NCI-H524 treated with DMSO at 0.1 percent for 48 hours (cell line): Measurements from ENCODE around the gene CEBPB.
"Not testable (repeated sequence)": the region's sequence is repeated elsewhere in the genome, so short reads cannot be mapped to it uniquely, and the experiment has no call there.

ENCODE experiments used
- DNase-seq: peaks from one replicate; lab custom pipeline; 2025; lab: John Stamatoyannopoulos, UW

Gene CEBPB

GRCh38 chr20:50190251-50191064, at the start of gene CEBPB:
CEBPB (plus strand) TSS chr20:50190830; CDS start chr20:50191034, 204 bp downstream.
- no peak for DNase-seq

GRCh38 chr20:50141018-50141675, 49.5 kb upstream of the CEBPB start:
- DNase-seq = no peak

- no peak for DNase-seq
Measured at GRCh38 chr20:50141811-50142561, 48.6 kb upstream of the CEBPB start.

- DNase-seq = no peak
Measured at GRCh38 chr20:50142812-50143211, 47.8 kb upstream of the CEBPB start.

GRCh38 chr20:50144362-50144761, 46.3 kb upstream of the CEBPB start:
- no peak for DNase-seq

- DNase-seq = no peak
Measured at GRCh38 chr20:50145566-50145965, 45.1 kb upstream of the CEBPB start.

- no peak for DNase-seq
Measured at GRCh38 chr20:50146214-50146613, 44.4 kb upstream of the CEBPB start.

- DNase-seq = no peak
Measured at GRCh38 chr20:50146732-50147662, 43.6 kb upstream of the CEBPB start.

GRCh38 chr20:50149481-50150254, 41.0 kb upstream of the CEBPB start:
- DNase-seq = no peak

- DNase-seq = no peak
Measured at GRCh38 chr20:50151034-50151743, 39.4 kb upstream of the CEBPB start.

- no peak for DNase-seq
Measured at GRCh38 chr20:50152394-50153152, 38.1 kb upstream of the CEBPB start.

GRCh38 chr20:50153153-50153499, 37.5 kb upstream of the CEBPB start:
- DNase-seq = no peak

GRCh38 chr20:50153500-50154377, 36.9 kb upstream of the CEBPB start, which contains the start of gene PEDS1:
PEDS1 (minus strand) TSS chr20:50153723; CDS start chr20:50153637, 86 bp downstream.
- peak; percentile 19 for DNase-seq

- not testable (repeated sequence) for DNase-seq
Measured at GRCh38 chr20:50161494-50161893, 29.1 kb upstream of the CEBPB start.

GRCh38 chr20:50163570-50164317, 26.9 kb upstream of the CEBPB start:
- no peak for DNase-seq

GRCh38 chr20:50165684-50166554, 24.7 kb upstream of the CEBPB start:
- DNase-seq = peak; percentile 93
